ENCODE results near the gene TXNDC12. TPM values are rescaled to one million over a fixed set of nuclear protein-coding genes. Genes with fewer than 3 reads are reported as not detected.

TXNDC12 gene
- total RNA-seq, 1 experiment from 2014 or later = 80.9 TPM

- no peak for TF ChIP-seq ATF2 (CRISPR knock-in tag; IDR thresholded peaks at IDR 0.05; ENCODE audit: borderline replicate concordance, low read depth)
- TF ChIP-seq IRF2 (CRISPR knock-in tag; IDR thresholded peaks at IDR 0.05; ENCODE audit: borderline replicate concordance, low read depth) = no peak
- peak; percentile 94 for TF ChIP-seq ARID4B (CRISPR knock-in tag; IDR thresholded peaks at IDR 0.05; ENCODE audit: borderline replicate concordance)
- no peak for TF ChIP-seq RORB (CRISPR knock-in tag; IDR thresholded peaks at IDR 0.05)
- TF ChIP-seq ATF3 (CRISPR knock-in tag; conservative IDR thresholded peaks at IDR 0.05) = no peak
- TF ChIP-seq PRDM15 (CRISPR knock-in tag; IDR thresholded peaks at IDR 0.05) = no peak
- TF ChIP-seq ZNF423 (CRISPR knock-in tag; IDR thresholded peaks at IDR 0.05) = no peak
- TF ChIP-seq TEAD1 (CRISPR knock-in tag; IDR thresholded peaks at IDR 0.05) = peak; percentile 48; the same call in 1 of the 2 replicates
- peak; percentile 66; the same call in 1 of the 2 replicates for TF ChIP-seq GABPB1 (CRISPR knock-in tag; IDR thresholded peaks at IDR 0.05)
- TF ChIP-seq TEAD4 (CRISPR knock-in tag; IDR thresholded peaks at IDR 0.05) = no peak
- no peak for TF ChIP-seq ZSCAN18 (CRISPR knock-in tag; IDR thresholded peaks at IDR 0.05)
- no peak for TF ChIP-seq NR3C1 (CRISPR knock-in tag; conservative IDR thresholded peaks at IDR 0.05; ENCODE audit: low read depth)
- peak; percentile 98 for TF ChIP-seq KAT7 (CRISPR knock-in tag; IDR thresholded peaks at IDR 0.05; ENCODE audit: borderline replicate concordance)
- peak; percentile 49; the same call in 1 of the 2 replicates for TF ChIP-seq PRRX2 (CRISPR knock-in tag; IDR thresholded peaks at IDR 0.05)
- peak; percentile 68; the same call in 1 of the 2 replicates for TF ChIP-seq HMGXB4 (CRISPR knock-in tag; IDR thresholded peaks at IDR 0.05)
- no peak for TF ChIP-seq ZNF121 (CRISPR knock-in tag; IDR thresholded peaks at IDR 0.05)
- TF ChIP-seq ZNF281 (CRISPR knock-in tag; IDR thresholded peaks at IDR 0.05) = peak; percentile 47; the same call in 1 of the 2 replicates
- no peak; the same call in 1 of the 2 replicates for TF ChIP-seq USF2 (CRISPR knock-in tag; IDR thresholded peaks at IDR 0.05)
- no peak for TF ChIP-seq NR1H2 (CRISPR knock-in tag; IDR thresholded peaks at IDR 0.05)
These were observed 21.6 kb downstream of the TXNDC12 start, which contains the start of gene KTI12 (continued) for GRCh38 chr1:52033190-52034049.

Measured in WTC11 (cell line).